ENCODE data around the gene TUBGCP3.

TUBGCP3 gene

GRCh38 chr13:112451512-112452379, 136.2 kb downstream of the TUBGCP3 start:
- no peak for DNase-seq (ENCODE audit: extremely low read depth, low read depth)
- no peak for TF ChIP-seq CTCF (IDR thresholded peaks at IDR 0.05; ENCODE audit: low read depth, low read length, missing control alignments)
- H3K4me3 ChIP-seq (replicated peaks; ENCODE audit: low read depth, low read length): no peak overlapping the region

- no peak overlapping the region for H3K4me3 ChIP-seq (replicated peaks; ENCODE audit: low read depth, low read length)
- TF ChIP-seq CTCF (IDR thresholded peaks at IDR 0.05; ENCODE audit: low read depth, low read length, missing control alignments): no peak
- no peak for DNase-seq (ENCODE audit: extremely low read depth, low read depth)
Measured at GRCh38 chr13:112450904-112451240, 137.1 kb downstream of the TUBGCP3 start.

- TF ChIP-seq CTCF (IDR thresholded peaks at IDR 0.05; ENCODE audit: low read depth, low read length, missing control alignments): no peak
- H3K4me3 ChIP-seq (replicated peaks; ENCODE audit: low read depth, low read length): no peak overlapping the region
- DNase-seq (ENCODE audit: extremely low read depth, low read depth): no peak
Measured at GRCh38 chr13:112450118-112450903, 137.6 kb downstream of the TUBGCP3 start.

- DNase-seq (ENCODE audit: extremely low read depth, low read depth): no peak
- no peak for TF ChIP-seq CTCF (IDR thresholded peaks at IDR 0.05; ENCODE audit: low read depth, low read length, missing control alignments)
- H3K4me3 ChIP-seq (replicated peaks; ENCODE audit: low read depth, low read length): no peak overlapping the region
Measured at GRCh38 chr13:112449545-112449930, 138.4 kb downstream of the TUBGCP3 start.

GRCh38 chr13:112448621-112449544, 139.1 kb downstream of the TUBGCP3 start:
- DNase-seq (ENCODE audit: extremely low read depth, low read depth): no peak
- TF ChIP-seq CTCF (IDR thresholded peaks at IDR 0.05; ENCODE audit: low read depth, low read length, missing control alignments): no peak
- H3K4me3 ChIP-seq (replicated peaks; ENCODE audit: low read depth, low read length): no peak overlapping the region

Measured in HFF-Myc (cell line).